ENCODE measurements around the gene IKZF1.

Gene IKZF1

GRCh38 chr7:50283731-50284130 is 20.8 kb upstream of the IKZF1 start:
- DNase-seq (ENCODE audit: low spot score), result no peak

- no peak for DNase-seq (ENCODE audit: low spot score)
Observed at GRCh38 chr7:50284296-50284695, 20.2 kb upstream of the IKZF1 start.

DNA sequence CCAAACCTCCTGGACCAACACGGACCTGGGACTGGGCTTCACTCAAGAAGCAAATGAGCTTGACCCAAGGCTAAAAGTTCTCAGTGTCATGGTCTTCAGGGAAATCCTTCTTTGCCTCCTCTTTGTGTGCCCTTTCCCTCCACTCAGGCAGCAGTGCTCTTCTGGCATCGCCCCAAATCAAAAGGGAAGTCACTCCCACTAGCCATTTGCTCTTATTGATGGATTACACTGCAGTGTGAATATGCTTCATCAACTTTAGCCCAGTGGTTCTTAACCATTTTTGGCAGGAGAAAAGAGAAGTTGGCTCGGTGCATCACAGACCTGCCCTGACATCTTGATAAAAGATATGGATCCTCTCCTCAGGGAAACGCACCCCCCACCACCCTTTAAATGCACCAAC is 19.2 kb upstream of the IKZF1 start:
- DNase-seq (ENCODE audit: low spot score), result no peak

DNA sequence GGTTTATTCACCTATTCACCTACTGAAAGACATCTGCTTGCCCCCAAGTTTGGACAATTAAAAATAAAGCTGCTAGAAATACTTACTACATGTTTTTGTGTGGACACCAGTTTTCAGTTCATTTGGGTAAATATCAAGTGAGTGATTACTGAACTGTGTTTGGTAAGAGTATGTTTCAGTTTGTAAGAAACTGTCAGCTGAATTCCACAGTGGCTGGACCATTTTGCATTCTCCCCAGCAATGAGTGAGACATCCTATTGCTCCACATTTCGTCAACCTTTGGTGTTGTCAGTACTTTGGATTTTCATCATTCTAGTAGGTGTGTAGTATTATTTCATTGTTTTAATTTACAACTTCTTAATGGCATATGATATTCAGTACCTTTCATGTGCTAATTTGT is 17.4 kb upstream of the IKZF1 start:
- DNase-seq (ENCODE audit: low spot score), result no peak

- no peak for DNase-seq (ENCODE audit: low spot score)
Observed at GRCh38 chr7:50292165-50292757, 12.3 kb upstream of the IKZF1 start.

GRCh38 chr7:50292763-50293162 is 11.8 kb upstream of the IKZF1 start:
- no peak for DNase-seq (ENCODE audit: low spot score)

DNA sequence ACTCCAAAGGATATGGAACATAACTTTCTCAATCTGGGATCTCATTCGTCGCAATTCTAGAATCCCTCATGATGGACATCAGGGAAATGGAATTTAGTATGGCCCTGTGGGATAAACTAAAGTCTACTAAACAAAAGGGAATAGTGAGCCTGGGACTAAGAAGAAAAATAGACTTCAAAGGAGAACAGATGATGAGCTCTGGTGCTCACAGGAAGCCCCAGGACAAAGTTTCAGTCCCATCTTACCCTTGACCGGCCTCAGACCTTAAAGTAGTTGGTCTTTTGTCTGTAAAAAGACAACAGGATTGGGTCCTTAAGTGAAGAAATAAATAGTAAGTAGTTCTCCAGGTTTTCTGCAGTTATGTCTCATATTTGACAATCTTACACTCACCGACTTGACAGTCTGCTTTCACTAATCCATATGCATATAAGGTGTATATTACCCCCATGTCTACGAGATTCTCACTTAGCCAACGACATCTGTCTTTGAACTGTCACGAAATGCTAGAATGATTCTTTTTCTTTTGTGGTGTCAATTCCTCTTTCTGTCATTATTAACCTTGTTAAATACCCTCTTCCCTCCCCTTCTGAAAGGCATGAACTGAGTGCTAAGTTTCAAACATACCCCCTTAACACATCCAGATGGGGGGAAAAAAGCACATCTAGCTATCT is 10.9 kb upstream of the IKZF1 start:
- DNase-seq (ENCODE audit: low spot score), result no peak

- no peak for DNase-seq (ENCODE audit: low spot score)
Observed at GRCh38 chr7:50295133-50295532, 9.4 kb upstream of the IKZF1 start.

- no peak for DNase-seq (ENCODE audit: low spot score)
Observed at GRCh38 chr7:50296799-50297198, 7.7 kb upstream of the IKZF1 start.

DNA sequence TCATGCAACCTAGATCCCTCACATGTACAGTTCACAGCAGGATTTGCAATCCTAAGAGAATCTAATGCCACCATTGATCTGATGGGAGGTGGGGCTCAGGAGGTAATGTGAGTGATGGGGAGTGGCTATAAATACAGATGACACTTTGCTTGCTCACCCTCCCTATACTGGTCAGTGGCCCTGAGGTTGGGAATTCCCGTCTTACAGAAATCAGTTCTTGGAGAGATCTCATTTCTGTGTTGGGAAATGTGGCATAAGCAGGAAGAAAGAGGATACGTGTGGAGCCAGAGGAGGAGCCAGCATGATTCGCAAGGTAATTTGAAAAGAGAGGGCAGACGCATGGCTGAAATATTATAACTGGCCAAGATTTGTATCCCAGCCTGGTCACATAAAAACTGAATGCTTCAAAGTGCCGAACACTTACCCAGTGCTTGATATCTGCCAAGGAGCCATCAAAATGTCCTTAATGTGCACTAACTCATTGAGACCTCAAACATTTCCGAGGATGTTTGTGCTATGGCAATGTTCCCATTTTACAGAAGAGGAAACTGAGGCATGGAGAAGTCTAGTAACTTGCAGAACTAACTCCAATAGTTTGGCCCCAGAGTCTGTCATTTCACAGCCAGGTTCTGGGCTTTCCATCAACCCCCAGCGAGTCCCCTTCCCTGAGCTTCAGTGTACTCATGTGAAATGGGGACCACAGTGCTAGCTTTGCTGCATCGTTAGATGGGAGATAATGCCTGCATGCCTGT is 5.5 kb upstream of the IKZF1 start:
- DNase-seq (ENCODE audit: low spot score), result no peak

DNA sequence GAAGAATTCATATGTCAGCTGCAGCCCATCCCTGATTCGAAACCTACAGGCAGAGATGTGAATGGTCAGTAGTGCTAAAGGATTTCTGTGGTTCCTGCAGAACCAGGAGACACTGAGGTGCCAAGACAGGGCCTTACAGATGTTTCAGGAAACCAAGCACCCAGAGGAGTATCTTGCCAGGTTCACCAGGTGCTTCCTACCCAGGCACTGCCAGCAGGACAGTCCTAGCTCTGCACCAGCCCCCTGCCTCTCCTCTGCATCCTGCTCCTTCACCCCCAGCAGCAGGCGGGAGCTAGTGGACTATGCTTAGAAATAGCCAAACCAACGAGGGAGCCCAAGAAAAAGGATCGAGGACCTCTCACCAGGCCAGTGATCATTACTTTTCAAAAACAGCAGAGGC is 4.2 kb upstream of the IKZF1 start:
- no peak for DNase-seq (ENCODE audit: low spot score)

GRCh38 chr7:50302486-50303334 is 1.8 kb upstream of the IKZF1 start:
- no peak for DNase-seq (ENCODE audit: low spot score)

- DNase-seq (ENCODE audit: low spot score), result no peak
Observed at GRCh38 chr7:50303335-50304128, 984 bp upstream of the IKZF1 start.

DNA sequence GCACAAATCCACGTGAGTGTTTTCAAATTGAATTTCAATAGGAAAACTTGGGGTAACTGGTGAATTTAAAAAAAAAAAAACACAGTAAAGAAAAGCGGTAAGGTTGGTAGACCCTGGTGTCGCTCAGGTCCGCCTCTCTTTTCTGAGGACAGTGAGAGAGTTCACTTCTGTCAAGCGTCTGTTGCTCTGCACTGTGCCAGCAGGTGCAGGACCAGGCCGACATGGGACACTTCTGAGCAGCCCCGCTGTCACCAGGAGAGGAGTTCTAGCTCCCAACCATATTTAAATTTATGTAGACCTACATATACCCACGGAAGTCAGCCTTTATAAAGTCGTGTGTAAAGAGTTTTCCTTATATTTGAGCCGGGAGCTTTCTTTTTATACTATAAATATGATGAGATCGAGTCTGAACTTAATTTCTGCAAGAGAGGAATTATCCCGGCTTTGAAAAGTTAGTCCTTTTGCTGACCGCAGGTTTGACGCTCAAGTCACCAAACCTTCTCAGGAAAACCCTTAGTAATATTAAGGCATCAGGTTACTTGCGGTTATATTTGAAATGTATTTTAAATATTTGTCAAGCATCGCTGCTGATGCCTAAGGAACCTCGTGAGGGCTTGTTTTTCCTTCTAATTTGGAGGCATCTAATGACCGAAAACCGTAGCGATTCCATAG is 531 bp downstream of the IKZF1 start:
- DNase-seq (ENCODE audit: low spot score), result no peak

- no peak for DNase-seq (ENCODE audit: low spot score)
Observed at GRCh38 chr7:50305583-50306493, 1.3 kb downstream of the IKZF1 start.

DNA sequence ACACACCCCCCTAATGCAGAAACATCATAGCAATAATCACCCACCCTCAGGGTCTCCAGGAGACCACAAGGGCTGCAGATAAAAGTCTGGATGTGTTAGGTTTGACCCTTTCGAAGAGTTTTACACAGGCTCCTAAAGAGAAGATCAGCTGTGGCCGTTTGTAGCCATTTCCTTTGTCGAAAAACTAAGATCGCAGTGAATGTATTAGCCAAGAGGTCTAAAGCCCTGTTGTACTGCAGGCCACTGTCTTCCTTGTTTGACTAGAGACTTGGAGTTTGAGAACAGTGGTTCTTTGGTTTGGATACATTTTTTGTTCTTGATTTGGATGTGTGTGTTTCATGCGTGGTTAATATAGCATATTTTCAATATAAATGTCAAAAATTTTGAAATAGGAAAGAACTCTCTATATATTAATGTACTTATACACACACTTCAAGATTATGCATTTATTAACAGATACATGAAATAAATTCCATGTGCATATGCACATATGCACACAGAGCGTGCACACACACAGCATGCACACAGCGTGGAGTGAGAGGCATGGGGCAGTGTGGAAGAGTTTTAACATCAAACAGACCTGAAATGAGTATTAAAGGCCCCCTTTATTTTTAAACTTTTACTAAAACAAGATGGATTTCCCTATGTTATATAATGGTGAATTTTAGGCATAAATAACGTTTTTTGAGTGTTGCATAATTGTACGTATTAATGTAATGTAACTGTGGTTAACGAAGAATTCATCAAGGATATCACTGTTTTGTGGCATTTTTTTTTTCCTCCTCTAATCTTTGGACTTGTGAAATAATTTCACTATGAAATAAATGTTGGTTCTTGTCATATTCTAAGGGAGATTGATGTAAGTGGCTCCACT is 2.2 kb downstream of the IKZF1 start:
- DNase-seq (ENCODE audit: low spot score), result no peak

- no peak for DNase-seq (ENCODE audit: low spot score)
Observed at GRCh38 chr7:50307368-50308032, 3.0 kb downstream of the IKZF1 start.

- no peak for DNase-seq (ENCODE audit: low spot score)
Observed at GRCh38 chr7:50308203-50308531, 3.7 kb downstream of the IKZF1 start.

Measured in hepatic stellate cell (primary cell).